ENCODE results near the gene CLEC2A.
"Not testable (repeated sequence)": the region's sequence is repeated elsewhere in the genome, so short reads cannot be mapped to it uniquely, and the experiment has no call there.

CLEC2A gene

GRCh38 chr12:9880532-9881078 is 51.6 kb downstream of the CLEC2A start:
- no peak for DNase-seq

GRCh38 chr12:9876120-9876519 is 56.0 kb downstream of the CLEC2A start:
- DNase-seq = not testable (repeated sequence)

- DNase-seq = no peak
These were observed 59.4 kb downstream of the CLEC2A start for GRCh38 chr12:9872742-9873141.

- no peak for DNase-seq
These were observed 60.0 kb downstream of the CLEC2A start for GRCh38 chr12:9872162-9872561.

GRCh38 chr12:9870286-9870866 is 61.8 kb downstream of the CLEC2A start:
- peak in 1 of 2 donors; percentile 21 for DNase-seq

- DNase-seq = peak; percentile 69 to 78
These were observed 62.6 kb downstream of the CLEC2A start, which contains the start of gene CLEC2B for GRCh38 chr12:9869307-9870161. Gene CLEC2B, minus strand, starts transcription at chr12:9869354.

GRCh38 chr12:9868951-9869306 is 63.2 kb downstream of the CLEC2A start:
- DNase-seq = no peak

GRCh38 chr12:9868311-9868801 is 63.8 kb downstream of the CLEC2A start:
- peak in 1 of 2 donors; percentile 41 for DNase-seq

- DNase-seq = peak in 1 of 2 donors; percentile 40
These were observed 64.6 kb downstream of the CLEC2A start for GRCh38 chr12:9867531-9867930.

- DNase-seq = peak in 1 of 2 donors; percentile 12
These were observed 65.3 kb downstream of the CLEC2A start for GRCh38 chr12:9866860-9867269.

GRCh38 chr12:9864913-9865675 is 67.1 kb downstream of the CLEC2A start:
- no peak for DNase-seq
